GM12801 (cell line): ENCODE measurements around the gene NOP10.

Experiments used
- CTCF ChIP-seq: IDR thresholded peaks from one replicate; pipeline ENCODE4 v1.5.1; 2011; ENCODE audit warnings: control low read depth; ENCODE audit not compliant: insufficient read length; ENCODE audit errors: extremely low read depth

Gene NOP10

GRCh38 chr15:34359416-34359815 lies 16.5 kb upstream of the NOP10 start:
- no peak for TF ChIP-seq CTCF

- no peak for TF ChIP-seq CTCF
Measured at GRCh38 chr15:34358948-34359347, 16.0 kb upstream of the NOP10 start.

GRCh38 chr15:34358367-34358766 lies 15.4 kb upstream of the NOP10 start:
- no peak for TF ChIP-seq CTCF

- TF ChIP-seq CTCF = no peak
Measured at GRCh38 chr15:34357653-34358052, 14.7 kb upstream of the NOP10 start.

- no peak for TF ChIP-seq CTCF
Measured at GRCh38 chr15:34355241-34355640, 12.3 kb upstream of the NOP10 start.

- no peak for TF ChIP-seq CTCF
Measured at GRCh38 chr15:34354286-34354685, 11.3 kb upstream of the NOP10 start.

GRCh38 chr15:34353627-34354026 lies 10.7 kb upstream of the NOP10 start:
- no peak for TF ChIP-seq CTCF

- no peak for TF ChIP-seq CTCF
Measured at GRCh38 chr15:34349769-34350168, 6.8 kb upstream of the NOP10 start.
